Activated naive CD8-positive, alpha-beta T cell treated with anti-CD3 and anti-CD28 coated beads, Interleukin-2, amount 10 ng/mL, durations not matched to agents 7 days and 5 days (primary cell): ENCODE measurements around the gene SLC10A2. TPM values are rescaled to one million over a fixed set of nuclear protein-coding genes. Genes with fewer than 3 reads are reported as not detected.

Source experiments
- ATAC-seq: fragments of 150-1000 bp; cut with Tn5 transposase; one replicate; pipeline ENCODE4 v1.10.0; 2021; ENCODE audit warnings: low read depth, moderate library complexity
- POLR2A ChIA-PET: fragments of 350-600 bp; sonication (Branson Sonifier 250); formaldehyde crosslinking; loops from one replicate; lab custom pipeline; 2021; ENCODE audit warnings: antibody characterized with exemption; lab: Charles Lee
- DNase-seq: peaks from one replicate; pipeline ENCODE4 v3.0.0; 2021
- H3K27ac Mint-ChIP-seq: one replicate; pipeline ENCODE4 v1.8.0; 2022; ENCODE audit warnings: mild to moderate bottlenecking, mixed read lengths
- H3K27me3 Mint-ChIP-seq: one replicate; pipeline ENCODE4 v1.8.0; 2022; ENCODE audit warnings: mild to moderate bottlenecking, moderate library complexity, mixed read lengths
- H3K36me3 Mint-ChIP-seq: one replicate; pipeline ENCODE4 v1.8.0; 2021; ENCODE audit warnings: mild to moderate bottlenecking, mixed read lengths
- H3K4me1 Mint-ChIP-seq: one replicate; pipeline ENCODE4 v1.8.0; 2021; ENCODE audit warnings: mixed read lengths
- H3K4me3 Mint-ChIP-seq: one replicate; pipeline ENCODE4 v1.8.0; 2022; ENCODE audit warnings: mild to moderate bottlenecking, moderate library complexity, mixed read lengths
- H3K9me3 Mint-ChIP-seq: one replicate; pipeline ENCODE4 v1.8.0; 2021; ENCODE audit warnings: mixed read lengths
- total RNA-seq, 2 experiments: library from RNA; stranded (reverse); gene quantifications; one replicate each; pipeline ENCODE4 v1.2.3, GENCODE V29; 2021

The SLC10A2 gene
- total RNA-seq, 2 experiments from 2014 or later: not detected

GRCh38 chr13:102999499-102999898, 66.7 kb downstream of the SLC10A2 start:
- POLR2A ChIA-PET: no interaction called here
- Mint-ChIP-seq H3K36me3 (no peaks in the 10 kb centered on the region), H3K27ac (no peak overlapping the region), H3K4me1 (no peaks in the 10 kb centered on the region), H3K27me3 (no peaks in the 10 kb centered on the region), H3K9me3 (no peaks in the 10 kb centered on the region), H3K4me3 (no peak overlapping the region)
- ATAC-seq: no peak
- no peak for DNase-seq

Other genes starting within 250 kb of the SLC10A2 start
- gene ERCC5, start 220.4 kb downstream of the SLC10A2 start, total RNA-seq: 100 to 1,000 TPM; 102 to 111 TPM